ENCODE measurements around the gene ITLN1. TPM values are rescaled to one million over a fixed set of nuclear protein-coding genes. Genes with fewer than 3 reads are reported as not detected.

Gene ITLN1
- total and polyA plus RNA-seq, 2 donors (not counting 3 experiments of a cell fraction or from before 2014, with no cell fraction given) = 0.12 TPM; not detected in 1

DNA sequence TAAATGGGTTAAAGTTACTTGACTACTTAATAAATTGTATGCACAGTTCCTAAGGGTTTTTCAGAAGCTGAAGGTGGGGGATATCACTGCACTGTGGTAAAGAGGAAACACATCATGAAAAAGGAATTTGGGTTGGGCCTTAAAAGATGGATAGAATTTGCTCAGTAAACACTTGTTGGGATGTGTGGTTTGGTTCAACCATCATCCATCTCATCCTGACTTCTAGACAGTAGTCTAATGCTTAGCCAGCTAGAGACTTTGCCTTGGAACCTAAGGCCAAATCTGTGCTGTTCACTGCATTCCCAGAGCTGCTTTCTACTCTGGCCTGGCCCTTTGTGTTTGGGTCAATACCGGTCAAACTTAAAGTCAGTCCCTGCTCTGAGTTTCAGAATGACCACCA lies 58.4 kb downstream of the ITLN1 start:
- dilution Hi-C loops (cut with MboI; ENCODE audit: extremely low pct_ligation_motif_present, low sequenced_read_pairs) (no loop called here), intact Hi-C loops (cut with micrococcal nuclease) (no loop called here)
- Histone ChIP-seq H2AFZ (ENCODE audit: low read depth, low read length) (no peak overlapping the region), H3K27me3 (ENCODE audit: control insufficient read depth in 2 of 2, insufficient read depth in 2 of 2, low read length in 2 of 2) (no peaks in the 10 kb centered on the region), H3K79me2 (ENCODE audit: control insufficient read depth, insufficient read depth, low read length) (no peaks in the 10 kb centered on the region), H4K20me1 (replicated peaks; ENCODE audit: control insufficient read depth, extremely low read depth, insufficient read depth, low read length) (no peaks in the 10 kb centered on the region), H3K27ac (ENCODE audit: insufficient read depth, low read depth, low read length) (no peak overlapping the region), H3K4me3 (replicated peaks in 1 of 3; ENCODE audit: insufficient read depth in 1 of 3, low read depth in 1 of 3, low read length in 3 of 3) (no peak overlapping the region), H3K36me3 (ENCODE audit: control insufficient read depth in 2 of 2, extremely low read depth in 1 of 2, insufficient read depth in 2 of 2, low read length in 2 of 2) (no peaks in the 10 kb centered on the region), H3K4me2 (ENCODE audit: insufficient read depth, low read length) (no peak overlapping the region), H3K9me1 (replicated peaks; ENCODE audit: control insufficient read depth, extremely low read depth, insufficient read depth, low read length) (no peaks in the 10 kb centered on the region), H3K4me1 (ENCODE audit: control insufficient read depth, extremely low read depth, insufficient read depth, low read length) (no peaks in the 10 kb centered on the region), H3K9me3 (replicated peaks; ENCODE audit: control insufficient read depth, insufficient read depth, low read length) (no peaks in the 10 kb centered on the region), H3K9ac (replicated peaks; ENCODE audit: extremely low read depth, insufficient read depth, low read length) (no peak overlapping the region)
- no peak for FAIRE-seq
- TF ChIP-seq POLR2AphosphoS5 (IDR thresholded peaks at IDR 0.05; ENCODE audit: insufficient read depth, low read depth, low read length) (no peak), EZH2 (IDR thresholded peaks at IDR 0.05; ENCODE audit: borderline replicate concordance, low read depth, low read length, severe bottlenecking) (no peak), POLR2A (IDR thresholded peaks at IDR 0.05; ENCODE audit: low read depth, low read length) (no peak), GATA2 (IDR thresholded peaks at IDR 0.05; ENCODE audit: insufficient read depth, insufficient read length, low read depth, low read length) (no peak), FOS (IDR thresholded peaks at IDR 0.05; ENCODE audit: borderline replicate concordance, insufficient read depth, low read length) (no peak), MYC (IDR thresholded peaks at IDR 0.05; ENCODE audit: low read depth, low read length) (no peak), JUN (IDR thresholded peaks at IDR 0.05; ENCODE audit: borderline replicate concordance, insufficient read depth, insufficient read length, low read depth) (no peak)
- TF ChIP-seq, protein P1, sequence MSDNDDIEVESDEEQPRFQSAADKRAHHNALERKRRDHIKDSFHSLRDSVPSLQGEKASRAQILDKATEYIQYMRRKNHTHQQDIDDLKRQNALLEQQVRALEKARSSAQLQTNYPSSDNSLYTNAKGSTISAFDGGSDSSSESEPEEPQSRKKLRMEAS (IDR thresholded peaks at IDR 0.05; ENCODE audit: insufficient read depth, insufficient read length) = no peak
- TF ChIP-seq, protein P2, sequence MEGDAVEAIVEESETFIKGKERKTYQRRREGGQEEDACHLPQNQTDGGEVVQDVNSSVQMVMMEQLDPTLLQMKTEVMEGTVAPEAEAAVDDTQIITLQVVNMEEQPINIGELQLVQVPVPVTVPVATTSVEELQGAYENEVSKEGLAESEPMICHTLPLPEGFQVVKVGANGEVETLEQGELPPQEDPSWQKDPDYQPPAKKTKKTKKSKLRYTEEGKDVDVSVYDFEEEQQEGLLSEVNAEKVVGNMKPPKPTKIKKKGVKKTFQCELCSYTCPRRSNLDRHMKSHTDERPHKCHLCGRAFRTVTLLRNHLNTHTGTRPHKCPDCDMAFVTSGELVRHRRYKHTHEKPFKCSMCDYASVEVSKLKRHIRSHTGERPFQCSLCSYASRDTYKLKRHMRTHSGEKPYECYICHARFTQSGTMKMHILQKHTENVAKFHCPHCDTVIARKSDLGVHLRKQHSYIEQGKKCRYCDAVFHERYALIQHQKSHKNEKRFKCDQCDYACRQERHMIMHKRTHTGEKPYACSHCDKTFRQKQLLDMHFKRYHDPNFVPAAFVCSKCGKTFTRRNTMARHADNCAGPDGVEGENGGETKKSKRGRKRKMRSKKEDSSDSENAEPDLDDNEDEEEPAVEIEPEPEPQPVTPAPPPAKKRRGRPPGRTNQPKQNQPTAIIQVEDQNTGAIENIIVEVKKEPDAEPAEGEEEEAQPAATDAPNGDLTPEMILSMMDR (IDR thresholded peaks at IDR 0.05; ENCODE audit: extremely low read depth in 1 of 2, insufficient read depth in 1 of 2, low read depth in 1 of 2, low read length in 2 of 2) = no peak
- ChIA-PET CTCF (no interaction called here), POLR2A (no interaction called here)
- DNase-seq (ENCODE audit: low read depth, low spot score) = no peak
- no TSS peak for BruUV-seq (replicated peaks)

Other genes starting within 250 kb of the ITLN1 start
- gene SLAMF1, start 238.1 kb downstream of the ITLN1 start, total RNA-seq = not detected in 2 replicates
- gene SLAMF1, start 238.1 kb downstream of the ITLN1 start, polyA plus RNA-seq = not detected in 2 replicates
- not detected in 2 replicates for gene CD48, start 173.4 kb downstream of the ITLN1 start, total RNA-seq
- gene CD48, start 173.4 kb downstream of the ITLN1 start, polyA plus RNA-seq = not detected in 2 replicates
- gene SLAMF7, start 145.9 kb downstream of the ITLN1 start, total RNA-seq = not detected in 2 replicates
- not detected in 2 replicates for gene SLAMF7, start 145.9 kb downstream of the ITLN1 start, polyA plus RNA-seq
- gene LY9, start 89.0 kb downstream of the ITLN1 start, total RNA-seq = not detected in 2 replicates
- gene LY9, start 89.0 kb downstream of the ITLN1 start, polyA plus RNA-seq = not detected in 2 replicates
- gene CD244, start 22.3 kb downstream of the ITLN1 start, total RNA-seq = not detected in 2 replicates
- gene CD244, start 22.3 kb downstream of the ITLN1 start, polyA plus RNA-seq = not detected in 2 replicates
- gene ITLN2, start 69.6 kb upstream of the ITLN1 start, total RNA-seq = not detected in 2 replicates
- 0.32 and 0.46 TPM in 2 replicates for gene ITLN2, start 69.6 kb upstream of the ITLN1 start, polyA plus RNA-seq
- 86.3 and 97.0 TPM in 2 replicates for gene F11R, start 136.0 kb upstream of the ITLN1 start, total RNA-seq
- gene F11R, start 136.0 kb upstream of the ITLN1 start, polyA plus RNA-seq = 124 and 137 TPM in 2 replicates
- gene TSTD1, start 153.8 kb upstream of the ITLN1 start, total RNA-seq = 8.9 and 12.5 TPM in 2 replicates
- 39.1 and 51.6 TPM in 2 replicates for gene TSTD1, start 153.8 kb upstream of the ITLN1 start, polyA plus RNA-seq
- gene USF1, start 160.8 kb upstream of the ITLN1 start, total RNA-seq = 56.7 and 57.9 TPM in 2 replicates
- gene USF1, start 160.8 kb upstream of the ITLN1 start, polyA plus RNA-seq = 53.4 and 66.0 TPM in 2 replicates
- gene ARHGAP30, start 184.7 kb upstream of the ITLN1 start, total RNA-seq = not detected in 2 replicates
- not detected in 2 replicates for gene ARHGAP30, start 184.7 kb upstream of the ITLN1 start, polyA plus RNA-seq
- gene NECTIN4, start 204.4 kb upstream of the ITLN1 start, total RNA-seq = 0.37 and 0.58 TPM in 2 replicates
- 0.15 and 0.29 TPM in 2 replicates for gene NECTIN4, start 204.4 kb upstream of the ITLN1 start, polyA plus RNA-seq
- gene KLHDC9, start 213.2 kb upstream of the ITLN1 start, total RNA-seq = 1.1 and 1.4 TPM in 2 replicates
- gene KLHDC9, start 213.2 kb upstream of the ITLN1 start, polyA plus RNA-seq = 2.6 and 3.2 TPM in 2 replicates
- gene PFDN2, start 232.9 kb upstream of the ITLN1 start, total RNA-seq = 99.5 and 104 TPM in 2 replicates
- 86.8 and 157 TPM in 2 replicates for gene PFDN2, start 232.9 kb upstream of the ITLN1 start, polyA plus RNA-seq
- gene NIT1, start 232.9 kb upstream of the ITLN1 start, total RNA-seq = 20.3 and 20.9 TPM in 2 replicates
- 26.5 and 28.2 TPM in 2 replicates for gene NIT1, start 232.9 kb upstream of the ITLN1 start, polyA plus RNA-seq
- gene DEDD, start 247.5 kb upstream of the ITLN1 start, total RNA-seq = 50.2 and 54.9 TPM in 2 replicates
- 78.3 and 81.8 TPM in 2 replicates for gene DEDD, start 247.5 kb upstream of the ITLN1 start, polyA plus RNA-seq